Activated naive CD8-positive, alpha-beta T cell (primary cell): Measurements from ENCODE around the gene AFF3.

Experiments
- H3K27ac Mint-ChIP-seq: one replicate; pipeline ENCODE4 v1.8.0; 2021; ENCODE audit warnings: mixed read lengths
- H3K27me3 Mint-ChIP-seq: one replicate; pipeline ENCODE4 v1.8.0; 2021; ENCODE audit warnings: mixed read lengths
- H3K36me3 Mint-ChIP-seq: one replicate; pipeline ENCODE4 v1.8.0; 2021; ENCODE audit warnings: mixed read lengths
- H3K4me1 Mint-ChIP-seq: one replicate; pipeline ENCODE4 v1.8.0; 2021; ENCODE audit warnings: low read depth, mixed read lengths
- H3K4me3 Mint-ChIP-seq: one replicate; pipeline ENCODE4 v1.8.0; 2021; ENCODE audit warnings: mild to moderate bottlenecking, mixed read lengths
- H3K9me3 Mint-ChIP-seq: one replicate; pipeline ENCODE4 v1.8.0; 2021; ENCODE audit warnings: low read depth, mixed read lengths

The AFF3 gene

GRCh38 chr2:100054426-100054825 lies 88.0 kb downstream of the AFF3 start:
- H3K4me3 Mint-ChIP-seq: no peak overlapping the region
- no peaks in the 10 kb centered on the region for H3K27me3 Mint-ChIP-seq
- no peaks in the 10 kb centered on the region for H3K9me3 Mint-ChIP-seq
- peaks cover 2% of the 10 kb centered on the region for H3K36me3 Mint-ChIP-seq
- H3K4me1 Mint-ChIP-seq: peaks cover 1% of the 10 kb centered on the region
- H3K27ac Mint-ChIP-seq: no peak overlapping the region

GRCh38 chr2:100053087-100053885 lies 89.1 kb downstream of the AFF3 start:
- Mint-ChIP-seq H3K27me3 (no peaks in the 10 kb centered on the region), H3K9me3 (no peaks in the 10 kb centered on the region), H3K27ac (no peak overlapping the region), H3K4me1 (no peaks in the 10 kb centered on the region), H3K4me3 (no peak overlapping the region), H3K36me3 (peaks cover 2% of the 10 kb centered on the region)

GRCh38 chr2:100052650-100053049 lies 89.7 kb downstream of the AFF3 start:
- Mint-ChIP-seq H3K9me3 (no peaks in the 10 kb centered on the region), H3K36me3 (peaks cover 2% of the 10 kb centered on the region), H3K27me3 (no peaks in the 10 kb centered on the region), H3K4me1 (no peaks in the 10 kb centered on the region), H3K4me3 (no peak overlapping the region), H3K27ac (no peak overlapping the region)

GRCh38 chr2:100051253-100051652 lies 91.1 kb downstream of the AFF3 start:
- H3K36me3 Mint-ChIP-seq: peaks cover 2% of the 10 kb centered on the region
- H3K9me3 Mint-ChIP-seq: no peaks in the 10 kb centered on the region
- H3K4me3 Mint-ChIP-seq: no peak overlapping the region
- no peak overlapping the region for H3K27ac Mint-ChIP-seq
- H3K4me1 Mint-ChIP-seq: no peaks in the 10 kb centered on the region
- H3K27me3 Mint-ChIP-seq: no peaks in the 10 kb centered on the region

- no peak overlapping the region for H3K27ac Mint-ChIP-seq
- H3K4me1 Mint-ChIP-seq: no peaks in the 10 kb centered on the region
- H3K36me3 Mint-ChIP-seq: peaks cover 2% of the 10 kb centered on the region
- H3K9me3 Mint-ChIP-seq: no peaks in the 10 kb centered on the region
- H3K27me3 Mint-ChIP-seq: no peaks in the 10 kb centered on the region
- H3K4me3 Mint-ChIP-seq: no peak overlapping the region
Observed at GRCh38 chr2:100050685-100051084, 91.7 kb downstream of the AFF3 start.

GRCh38 chr2:100046961-100047947 lies 95.1 kb downstream of the AFF3 start:
- H3K9me3 Mint-ChIP-seq: no peaks in the 10 kb centered on the region
- no peak overlapping the region for H3K27ac Mint-ChIP-seq
- no peaks in the 10 kb centered on the region for H3K4me1 Mint-ChIP-seq
- no peaks in the 10 kb centered on the region for H3K27me3 Mint-ChIP-seq
- H3K4me3 Mint-ChIP-seq: no peak overlapping the region
- no peaks in the 10 kb centered on the region for H3K36me3 Mint-ChIP-seq

GRCh38 chr2:100045000-100045399 lies 97.4 kb downstream of the AFF3 start:
- H3K4me3 Mint-ChIP-seq: no peak overlapping the region
- H3K36me3 Mint-ChIP-seq: no peaks in the 10 kb centered on the region
- H3K4me1 Mint-ChIP-seq: no peaks in the 10 kb centered on the region
- no peaks in the 10 kb centered on the region for H3K27me3 Mint-ChIP-seq
- H3K27ac Mint-ChIP-seq: no peak overlapping the region
- no peaks in the 10 kb centered on the region for H3K9me3 Mint-ChIP-seq

- H3K4me1 Mint-ChIP-seq: no peaks in the 10 kb centered on the region
- no peaks in the 10 kb centered on the region for H3K9me3 Mint-ChIP-seq
- no peak overlapping the region for H3K27ac Mint-ChIP-seq
- H3K27me3 Mint-ChIP-seq: no peaks in the 10 kb centered on the region
- H3K4me3 Mint-ChIP-seq: no peak overlapping the region
- H3K36me3 Mint-ChIP-seq: no peaks in the 10 kb centered on the region
Observed at GRCh38 chr2:100043891-100044255, 98.5 kb downstream of the AFF3 start.

GRCh38 chr2:100043081-100043890 lies 99.1 kb downstream of the AFF3 start:
- no peaks in the 10 kb centered on the region for H3K9me3 Mint-ChIP-seq
- H3K4me1 Mint-ChIP-seq: no peaks in the 10 kb centered on the region
- H3K27me3 Mint-ChIP-seq: no peaks in the 10 kb centered on the region
- no peak overlapping the region for H3K4me3 Mint-ChIP-seq
- no peak overlapping the region for H3K27ac Mint-ChIP-seq
- H3K36me3 Mint-ChIP-seq: no peaks in the 10 kb centered on the region

GRCh38 chr2:100042562-100042961 lies 99.8 kb downstream of the AFF3 start:
- H3K27ac Mint-ChIP-seq: no peak overlapping the region
- no peaks in the 10 kb centered on the region for H3K9me3 Mint-ChIP-seq
- no peaks in the 10 kb centered on the region for H3K27me3 Mint-ChIP-seq
- H3K4me1 Mint-ChIP-seq: no peaks in the 10 kb centered on the region
- no peaks in the 10 kb centered on the region for H3K36me3 Mint-ChIP-seq
- H3K4me3 Mint-ChIP-seq: no peak overlapping the region

GRCh38 chr2:100041946-100042345 lies 100.4 kb downstream of the AFF3 start:
- Mint-ChIP-seq H3K27me3 (no peaks in the 10 kb centered on the region), H3K36me3 (no peaks in the 10 kb centered on the region), H3K9me3 (no peaks in the 10 kb centered on the region), H3K27ac (no peak overlapping the region), H3K4me1 (no peaks in the 10 kb centered on the region), H3K4me3 (no peak overlapping the region)

GRCh38 chr2:100041385-100041784 lies 101.0 kb downstream of the AFF3 start:
- H3K27ac Mint-ChIP-seq: no peak overlapping the region
- H3K27me3 Mint-ChIP-seq: no peaks in the 10 kb centered on the region
- no peaks in the 10 kb centered on the region for H3K4me1 Mint-ChIP-seq
- no peaks in the 10 kb centered on the region for H3K9me3 Mint-ChIP-seq
- no peak overlapping the region for H3K4me3 Mint-ChIP-seq
- H3K36me3 Mint-ChIP-seq: no peaks in the 10 kb centered on the region

- Mint-ChIP-seq H3K27me3 (no peaks in the 10 kb centered on the region), H3K27ac (no peak overlapping the region), H3K4me3 (no peak overlapping the region), H3K9me3 (no peaks in the 10 kb centered on the region), H3K36me3 (no peaks in the 10 kb centered on the region), H3K4me1 (no peaks in the 10 kb centered on the region)
Observed at GRCh38 chr2:100040906-100041305, 101.5 kb downstream of the AFF3 start.

- Mint-ChIP-seq H3K27ac (no peak overlapping the region), H3K27me3 (no peaks in the 10 kb centered on the region), H3K9me3 (no peaks in the 10 kb centered on the region), H3K36me3 (no peaks in the 10 kb centered on the region), H3K4me3 (no peak overlapping the region), H3K4me1 (no peaks in the 10 kb centered on the region)
Observed at GRCh38 chr2:100039291-100039980, 103.0 kb downstream of the AFF3 start.
